PC-3 (cell line): Measurements from ENCODE around the gene ENAH.

Experiments
- CTCF ChIP-seq: fragments of 300-600 bp; sonication (generic); conservative IDR thresholded peaks from 2 replicates; pipeline ENCODE4 v1.5.1; 2017; ENCODE audit warnings: antibody characterized with exemption, low read depth, mild to moderate bottlenecking, low read length
- EZH2 ChIP-seq: fragments of 300-600 bp; sonication (generic); IDR thresholded peaks from one replicate; pipeline ENCODE4 v1.6.1; 2017; ENCODE audit warnings: antibody characterized with exemption, mild to moderate bottlenecking, low read length; ENCODE audit not compliant: unreplicated experiment

- TF ChIP-seq CTCF (no peak), EZH2 (no peak)
Observed at GRCh38 chr1:225545649-225546048, 107.3 kb downstream of the ENAH start.
